ENCODE data around the gene XIRP1.

Gene XIRP1

DNA sequence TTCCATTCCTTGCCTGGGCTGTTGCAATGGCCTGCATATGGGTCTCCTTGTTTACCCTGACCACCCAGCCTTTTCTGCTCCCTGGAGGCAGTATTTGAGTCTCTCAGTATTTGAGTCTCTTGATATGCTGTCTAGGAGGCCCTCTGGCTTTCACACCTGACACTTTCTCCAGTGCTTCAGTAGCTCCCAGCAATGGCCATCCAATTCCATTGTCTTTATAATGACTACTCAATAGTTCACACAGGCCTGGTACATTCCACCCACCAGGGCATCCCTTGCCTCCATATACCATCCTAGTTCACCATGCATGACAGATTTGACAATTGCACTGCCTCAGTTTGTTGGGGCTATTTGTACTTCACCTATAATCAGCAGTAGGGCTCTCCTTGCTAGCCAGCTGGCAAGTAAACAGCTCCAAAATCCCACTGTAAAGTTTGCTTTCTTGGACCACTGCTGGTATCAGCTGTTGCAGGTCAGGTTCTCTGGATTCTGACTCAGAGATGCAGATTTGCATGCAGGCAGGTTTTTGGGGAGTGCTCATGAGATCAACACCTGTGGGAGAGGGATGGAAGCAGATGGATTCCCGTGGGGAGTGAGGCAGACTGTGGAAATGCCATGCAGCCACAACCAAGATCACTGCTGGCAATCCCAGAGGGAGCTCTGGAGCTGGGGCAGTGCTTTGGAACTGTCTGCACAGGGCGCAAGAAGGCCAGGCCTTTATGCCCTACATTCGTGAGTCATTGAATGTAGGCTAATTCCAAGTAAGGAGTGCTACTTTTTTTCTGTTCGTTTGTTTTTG lies 19.1 kb upstream of the XIRP1 start:
- in situ Hi-C loops (cut with MboI; ENCODE audit: low sequenced_read_pairs), result no loop called here

GRCh38 chr3:39210078-39210477 lies 17.7 kb upstream of the XIRP1 start:
- in situ Hi-C loops (cut with MboI; ENCODE audit: low sequenced_read_pairs), result no loop called here

GRCh38 chr3:39209329-39209970 lies 17.1 kb upstream of the XIRP1 start:
- in situ Hi-C loops (cut with MboI; ENCODE audit: low sequenced_read_pairs), result no loop called here

DNA sequence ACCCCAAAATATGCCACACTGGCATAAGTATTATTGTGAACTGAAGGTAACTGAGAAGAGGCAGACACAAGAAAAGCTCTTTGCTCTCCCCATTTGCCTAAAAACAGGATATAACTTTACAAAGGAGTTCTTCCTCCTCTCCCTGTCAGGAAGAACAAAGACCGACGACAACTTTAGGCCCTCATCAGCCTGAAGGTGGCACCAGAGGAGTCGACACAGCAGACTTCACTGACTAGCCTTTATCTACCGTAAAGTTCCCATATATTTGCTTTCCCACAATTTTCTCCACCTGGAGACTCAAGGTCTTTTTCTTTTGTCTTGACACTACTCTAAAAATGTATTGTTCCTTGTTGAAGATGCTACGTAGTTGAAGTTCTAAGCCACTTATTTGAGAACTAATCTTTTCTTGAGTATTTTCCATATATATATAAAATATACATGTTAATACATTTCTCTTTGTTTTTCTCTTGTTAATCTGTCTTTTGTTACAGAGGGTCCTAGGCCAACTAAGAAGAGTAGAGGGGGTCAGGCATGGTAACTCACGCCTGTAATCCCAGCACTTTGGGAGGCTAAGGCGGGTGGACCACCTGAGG lies 16.2 kb upstream of the XIRP1 start:
- in situ Hi-C loops (cut with MboI; ENCODE audit: low sequenced_read_pairs), result no loop called here

DNA sequence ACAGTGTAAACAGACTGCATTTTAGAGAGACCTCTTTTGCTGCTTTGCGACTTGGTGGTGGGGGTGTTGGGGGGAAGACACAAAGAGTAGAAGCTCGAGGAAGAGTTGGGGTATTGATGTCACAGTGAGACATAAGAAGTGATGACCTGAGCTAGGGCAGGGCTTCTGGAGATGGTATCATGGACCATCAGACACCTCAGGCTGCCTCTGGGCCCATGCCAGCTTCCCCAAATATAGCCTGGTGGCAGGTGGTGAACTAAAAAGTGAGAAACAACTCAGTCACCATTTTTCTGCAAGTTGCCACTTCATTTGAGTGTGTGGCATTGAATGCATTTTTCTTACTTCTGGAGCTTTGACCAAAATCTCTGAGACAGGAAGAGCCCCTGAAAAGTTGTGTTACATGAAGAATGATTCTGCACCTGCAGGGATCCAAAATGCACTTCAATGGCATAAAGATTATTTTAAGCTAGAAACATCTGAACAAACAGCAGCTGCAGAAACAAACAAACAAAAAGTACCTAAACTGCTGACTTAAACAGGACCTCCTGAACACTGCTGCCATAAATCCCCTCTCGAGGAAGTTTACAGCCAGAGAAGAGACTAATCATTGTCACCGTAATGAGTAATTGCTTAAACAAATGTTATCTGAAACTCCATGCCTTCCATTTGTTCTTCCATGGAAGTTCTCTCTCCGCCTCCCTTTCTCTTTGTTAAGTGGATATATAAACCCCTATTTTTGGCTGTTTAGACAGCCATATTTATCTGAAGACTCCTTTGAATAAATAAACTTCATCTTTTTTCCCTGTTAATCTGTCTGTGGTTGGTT lies 15.2 kb upstream of the XIRP1 start:
- in situ Hi-C loops (cut with MboI; ENCODE audit: low sequenced_read_pairs), result no loop called here

DNA sequence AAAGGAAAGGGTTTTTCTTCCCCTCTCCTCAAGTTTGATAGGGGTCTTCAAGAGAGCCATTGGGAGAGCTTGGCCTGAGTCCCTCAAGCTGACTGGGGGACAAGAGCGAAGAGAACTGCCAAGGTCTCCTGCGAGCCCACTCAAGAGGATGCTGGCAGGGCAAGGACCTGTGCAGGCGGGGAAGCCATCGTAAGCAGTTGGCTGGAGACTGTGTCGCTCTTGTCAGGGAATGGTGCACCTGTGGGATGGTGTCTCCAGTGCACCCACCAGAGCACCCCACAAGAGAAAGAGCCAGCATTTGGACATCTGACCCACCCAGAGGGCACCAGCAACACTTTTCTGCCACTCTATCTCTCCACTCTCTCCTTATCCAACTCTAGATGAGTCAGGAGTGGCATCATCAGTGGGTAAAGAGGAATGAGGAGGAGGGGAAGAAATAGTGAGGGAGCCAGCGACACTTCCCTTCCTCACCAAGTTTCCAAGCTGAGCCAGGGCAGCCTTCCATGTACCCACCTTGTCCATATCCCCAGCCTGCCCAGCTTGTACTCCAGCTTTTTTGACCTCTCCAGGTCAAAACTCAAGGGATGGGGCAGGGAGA lies 13.6 kb upstream of the XIRP1 start:
- in situ Hi-C loops (cut with MboI; ENCODE audit: low sequenced_read_pairs), result no loop called here

DNA sequence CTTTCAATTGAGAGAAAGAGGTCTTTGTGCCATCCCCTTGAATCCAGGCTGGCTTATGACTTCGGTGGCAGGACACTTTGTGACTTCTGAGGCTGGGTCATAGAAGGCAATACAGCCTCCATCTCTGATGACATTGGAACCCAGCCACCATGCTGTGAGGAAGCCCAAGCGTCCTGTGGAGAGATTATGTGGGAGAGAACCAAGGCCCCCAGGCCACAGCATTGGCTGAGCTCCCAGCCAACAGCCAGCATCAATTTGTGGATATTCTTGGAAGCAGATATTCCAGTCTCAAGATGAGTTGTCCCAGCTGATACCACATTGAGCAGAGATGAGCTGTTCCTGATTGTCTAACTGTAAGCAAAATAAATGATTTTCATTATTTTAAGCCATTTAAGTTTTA lies 12.7 kb upstream of the XIRP1 start:
- in situ Hi-C loops (cut with MboI; ENCODE audit: low sequenced_read_pairs), result no loop called here

GRCh38 chr3:39203860-39204259 lies 11.5 kb upstream of the XIRP1 start:
- in situ Hi-C loops (cut with MboI; ENCODE audit: low sequenced_read_pairs), result no loop called here

DNA sequence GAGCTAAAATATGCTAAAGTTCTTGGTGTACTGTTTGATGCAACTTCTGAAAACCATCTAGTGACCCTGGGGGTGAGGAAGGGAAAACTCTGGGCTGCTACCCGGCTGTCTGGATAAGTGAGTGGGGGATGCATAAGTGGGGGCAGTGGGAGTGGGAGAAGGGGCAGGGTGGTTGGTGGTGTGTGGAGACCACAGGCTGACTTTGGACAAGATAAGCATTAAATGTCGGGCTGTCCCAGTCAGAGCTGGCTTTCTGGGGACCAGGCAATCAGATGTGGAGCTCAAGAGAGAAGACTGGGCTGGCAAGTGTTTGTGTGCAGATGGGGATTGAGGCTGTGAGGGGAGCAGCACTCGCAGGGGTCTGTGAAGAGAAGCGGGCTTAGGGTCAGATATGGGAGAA lies 11.0 kb upstream of the XIRP1 start:
- in situ Hi-C loops (cut with MboI; ENCODE audit: low sequenced_read_pairs), result no loop called here

DNA sequence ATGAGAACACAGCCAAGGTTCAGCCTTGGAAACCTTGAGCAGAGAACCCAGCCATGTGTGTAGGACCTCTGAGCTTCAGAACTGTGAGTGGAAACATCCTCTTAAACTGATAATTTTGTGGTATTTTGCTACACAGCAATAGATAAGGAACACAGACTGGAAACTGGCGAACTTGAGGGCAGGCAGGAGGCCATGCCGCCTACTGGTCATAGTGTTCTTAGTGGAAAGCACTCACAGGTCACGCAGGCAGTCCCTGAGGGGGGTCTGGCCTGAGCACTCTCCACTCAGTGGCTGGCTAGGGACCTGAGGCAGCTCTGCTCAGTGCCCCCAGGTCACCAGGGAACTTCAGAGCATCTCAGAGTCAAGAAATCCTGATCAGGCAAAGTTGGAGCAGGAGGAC lies 9.7 kb upstream of the XIRP1 start:
- in situ Hi-C loops (cut with MboI; ENCODE audit: low sequenced_read_pairs), result no loop called here

GRCh38 chr3:39196671-39197356 lies 4.4 kb upstream of the XIRP1 start:
- in situ Hi-C loops (cut with MboI; ENCODE audit: low sequenced_read_pairs), result loop anchor here (10.0 to 25.0 kb wide), 2 partner anchors 88 to 190 kb away; partner anchors contain the start of genes CX3CR1 and SLC25A38

GRCh38 chr3:39196034-39196433 lies 3.6 kb upstream of the XIRP1 start:
- in situ Hi-C loops (cut with MboI; ENCODE audit: low sequenced_read_pairs), result loop anchor here (10.0 to 25.0 kb wide), 2 partner anchors 89 to 191 kb away; partner anchors contain the start of genes CX3CR1 and SLC25A38

DNA sequence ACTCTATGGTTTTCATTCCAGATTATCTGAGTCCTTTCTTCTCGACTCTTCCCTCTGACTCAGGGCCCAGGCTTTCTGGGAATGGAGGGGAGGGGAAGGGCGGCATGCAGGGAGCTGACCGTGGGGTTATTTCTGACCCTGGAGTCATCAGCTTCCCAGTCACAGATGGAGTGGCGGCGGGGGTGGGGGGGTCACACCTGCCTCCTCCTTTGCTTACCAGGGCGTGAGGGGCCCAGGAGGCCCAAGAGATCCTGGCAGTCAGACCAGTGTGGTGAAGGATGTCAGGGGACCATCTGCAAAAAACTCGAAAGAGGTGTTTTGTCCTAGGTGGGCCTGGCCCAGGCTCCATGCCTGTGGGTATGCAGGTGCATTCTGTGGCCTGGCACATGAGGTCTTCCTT lies 996 bp upstream of the XIRP1 start:
- in situ Hi-C loops (cut with MboI; ENCODE audit: low sequenced_read_pairs), result loop anchor here (10.0 to 25.0 kb wide), 2 partner anchors 91 to 194 kb away; partner anchors contain the start of genes CX3CR1 and SLC25A38

DNA sequence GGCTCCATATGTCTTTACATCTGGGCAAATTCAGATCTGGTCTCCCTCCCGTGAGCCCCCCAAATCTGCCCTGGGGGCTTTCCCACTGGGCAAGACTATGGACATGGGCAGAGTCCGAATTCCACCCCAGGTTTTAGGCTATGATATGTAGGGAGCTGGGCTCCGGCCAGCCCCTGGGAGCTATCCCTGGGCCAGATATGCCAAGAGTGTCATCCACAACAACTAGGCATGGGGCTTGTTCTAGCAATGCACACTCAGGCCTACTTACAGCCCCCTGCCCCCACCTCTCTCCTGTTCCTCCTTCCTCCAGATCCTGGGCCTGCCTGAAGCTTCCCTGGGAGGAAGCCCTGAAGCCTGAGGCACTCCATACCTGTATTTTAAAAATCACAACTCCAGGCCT lies 622 bp downstream of the XIRP1 start:
- in situ Hi-C loops (cut with MboI; ENCODE audit: low sequenced_read_pairs), result loop anchor here (10.0 to 25.0 kb wide), 2 partner anchors 93 to 196 kb away; partner anchors contain the start of genes CX3CR1 and SLC25A38

DNA sequence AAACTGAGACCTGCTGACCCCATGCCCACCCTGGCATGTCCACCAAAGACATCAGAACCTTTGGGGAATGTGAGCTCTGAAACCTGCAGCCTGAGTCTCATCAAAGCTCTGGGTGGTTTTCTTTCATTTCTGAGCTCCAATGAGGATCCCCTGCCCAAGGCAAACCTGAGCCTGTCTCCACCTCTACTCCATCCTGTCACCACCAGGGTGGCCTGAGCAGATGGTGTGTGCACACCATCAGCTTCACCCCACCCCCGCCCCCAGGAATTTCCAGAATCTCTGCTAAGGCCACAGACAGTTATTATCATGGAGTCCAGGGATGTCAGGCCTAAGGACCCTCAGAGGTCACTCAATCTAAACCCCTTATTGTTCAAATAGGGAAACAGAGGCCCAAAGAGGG lies 1.3 kb downstream of the XIRP1 start:
- in situ Hi-C loops (cut with MboI; ENCODE audit: low sequenced_read_pairs), result loop anchor here (10.0 to 25.0 kb wide), 2 partner anchors 94 to 196 kb away; partner anchors contain the start of genes CX3CR1 and SLC25A38

- in situ Hi-C loops (cut with MboI; ENCODE audit: low sequenced_read_pairs), result loop anchor here (10.0 to 25.0 kb wide), 2 partner anchors 94 to 197 kb away; partner anchors contain the start of genes CX3CR1 and SLC25A38
Measured at GRCh38 chr3:39190281-39191025, 1.9 kb downstream of the XIRP1 start.

DNA sequence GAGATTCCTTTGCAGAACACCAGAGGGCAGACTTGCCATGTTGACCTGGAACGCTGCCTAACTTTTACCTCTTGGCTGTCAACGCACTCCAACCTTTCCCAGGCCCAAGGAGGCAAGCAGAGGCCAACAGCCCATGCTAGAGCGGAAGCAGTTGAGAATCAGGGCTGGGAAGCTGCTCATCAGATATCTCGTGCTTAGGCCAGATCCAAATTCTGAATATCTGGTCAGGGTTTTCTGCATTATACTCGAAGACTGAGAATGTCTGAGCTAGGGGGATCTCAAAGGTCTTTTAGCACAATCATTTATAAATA lies 2.5 kb downstream of the XIRP1 start:
- in situ Hi-C loops (cut with MboI; ENCODE audit: low sequenced_read_pairs), result loop anchor here (10.0 to 25.0 kb wide), 2 partner anchors 95 to 197 kb away; partner anchors contain the start of genes CX3CR1 and SLC25A38

- in situ Hi-C loops (cut with MboI; ENCODE audit: low sequenced_read_pairs), result loop anchor here (25.0 kb wide), 1 partner anchor 198 kb away; the partner anchor contains the start of gene SLC25A38
Measured at GRCh38 chr3:39189150-39189958, 3.0 kb downstream of the XIRP1 start.

Measured in HL-60/S4 treated with retinoic acid at 250 ng/mL for 4 days and 3 days (cell line).